Measurements from ENCODE around the gene TMPRSS11F. TPM values are rescaled to one million over a fixed set of nuclear protein-coding genes. Genes with fewer than 3 reads are reported as not detected.

The TMPRSS11F gene
- total RNA-seq, 4 donors from 2014 or later, result not detected

DNA sequence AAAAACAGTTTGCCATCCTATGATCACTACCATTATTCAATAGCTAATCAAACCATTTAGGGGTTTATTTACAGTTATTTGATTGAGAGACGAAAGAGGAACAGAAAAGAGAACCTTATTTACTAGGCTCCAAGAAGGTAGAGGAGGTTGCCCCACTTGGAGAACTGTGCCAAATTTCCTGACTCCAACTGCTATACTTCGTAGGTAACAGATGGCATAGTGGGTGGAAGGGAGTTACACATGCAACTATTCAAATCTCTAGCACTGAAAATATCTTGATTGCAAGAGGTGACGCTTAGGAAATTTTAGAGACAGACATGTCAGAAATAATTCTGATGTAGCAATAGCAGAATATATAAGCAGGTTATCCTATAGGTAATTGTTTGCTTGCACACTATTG is 38.0 kb upstream of the TMPRSS11F start:
- no peaks in the 10 kb centered on the region for H3K4me1 ChIP-seq
- H3K27ac ChIP-seq (replicated peaks in 1 of 4), result no peak overlapping the region
- intact Hi-C loops (cut with DNase I), result no loop called here
- H3K9me3 ChIP-seq, result no peaks in the 10 kb centered on the region
- peaks cover 0 to 7% (median 0%) of the 10 kb centered on the region in 4 donors for H3K27me3 ChIP-seq
- no peaks in the 10 kb centered on the region for H3K36me3 ChIP-seq
- WGBS, result 91% methylated on average over 3 of the region's 3 CpGs
- no peak for DNase-seq (ENCODE audit: extremely low spot score)
- no peak for TF ChIP-seq CTCF (IDR thresholded peaks at IDR 0.05)
- TF ChIP-seq POLR2AphosphoS5 (IDR thresholded peaks at IDR 0.05), result no peak
- no peak for TF ChIP-seq EP300 (IDR thresholded peaks at IDR 0.05)
- no peak for TF ChIP-seq POLR2A (IDR thresholded peaks at IDR 0.05; ENCODE audit: low read depth)
- no peak overlapping the region for H3K4me3 ChIP-seq

DNA sequence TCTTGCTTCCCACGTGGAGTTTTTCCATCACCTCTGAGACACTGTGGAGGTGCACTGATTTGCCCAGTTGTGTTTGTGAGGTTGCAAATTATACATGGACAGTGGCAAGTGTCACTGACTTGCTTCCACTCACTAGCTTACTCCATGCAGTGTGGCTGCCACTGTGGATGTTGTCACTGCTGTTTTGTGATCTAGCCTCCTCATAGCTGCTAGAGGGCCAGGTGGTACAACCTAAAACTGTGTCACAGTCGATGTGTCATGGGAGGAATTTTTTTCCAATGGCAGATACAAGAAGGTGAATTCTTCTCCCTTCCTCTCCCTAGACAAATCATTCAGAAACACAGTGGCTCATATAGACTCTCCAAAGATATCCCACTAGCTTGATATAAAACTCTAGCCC is 37.5 kb upstream of the TMPRSS11F start:
- WGBS, result 67% methylated on average over 2 of the region's 2 CpGs
- intact Hi-C loops (cut with DNase I), result no loop called here
- no peak overlapping the region for H3K27ac ChIP-seq (replicated peaks in 1 of 4)
- H3K4me3 ChIP-seq, result no peak overlapping the region
- TF ChIP-seq POLR2AphosphoS5 (IDR thresholded peaks at IDR 0.05) (no peak), POLR2A (IDR thresholded peaks at IDR 0.05; ENCODE audit: low read depth) (no peak), CTCF (IDR thresholded peaks at IDR 0.05) (no peak), EP300 (IDR thresholded peaks at IDR 0.05) (no peak)
- H3K36me3 ChIP-seq, result no peaks in the 10 kb centered on the region
- no peaks in the 10 kb centered on the region for H3K9me3 ChIP-seq
- H3K27me3 ChIP-seq, result peaks cover 0 to 4% (median 0%) of the 10 kb centered on the region in 4 donors
- no peaks in the 10 kb centered on the region for H3K4me1 ChIP-seq
- DNase-seq (ENCODE audit: extremely low spot score), result no peak

- Histone ChIP-seq H3K4me3 (no peak overlapping the region), H3K27ac (replicated peaks in 1 of 4) (no peak overlapping the region), H3K36me3 (no peaks in the 10 kb centered on the region), H3K4me1 (no peaks in the 10 kb centered on the region), H3K9me3 (no peaks in the 10 kb centered on the region), H3K27me3 (peaks cover 0 to 9% (median 0%) of the 10 kb centered on the region in 4 donors)
- 100% methylated on average over 1 of the region's 1 CpG for WGBS
- no peak for DNase-seq (ENCODE audit: extremely low spot score)
- TF ChIP-seq EP300 (IDR thresholded peaks at IDR 0.05) (no peak), CTCF (IDR thresholded peaks at IDR 0.05) (no peak), POLR2A (IDR thresholded peaks at IDR 0.05; ENCODE audit: low read depth) (no peak), POLR2AphosphoS5 (IDR thresholded peaks at IDR 0.05) (no peak)
- intact Hi-C loops (cut with DNase I), result no loop called here
Observed at GRCh38 chr4:68163754-68164153, 34.1 kb upstream of the TMPRSS11F start.

DNA sequence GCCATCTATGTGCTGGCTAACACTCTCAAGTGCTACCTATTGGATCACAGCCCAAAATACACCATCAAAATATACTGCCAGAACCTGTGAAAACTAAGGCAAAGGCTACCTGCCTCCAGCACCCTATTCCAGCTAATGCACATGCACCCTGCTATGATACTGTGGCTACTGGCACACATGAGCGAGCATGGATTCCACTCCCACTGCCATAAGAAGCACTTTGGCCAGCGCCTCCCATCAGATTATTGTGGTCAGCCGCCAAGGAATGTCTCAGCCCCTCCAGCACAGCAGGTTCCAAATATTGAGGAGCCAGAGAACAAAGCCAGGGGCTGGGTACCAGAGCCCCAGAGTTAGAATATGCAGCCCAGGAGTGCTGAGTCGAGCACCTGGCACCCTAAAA is 32.5 kb upstream of the TMPRSS11F start:
- no peak for DNase-seq (ENCODE audit: extremely low spot score)
- Histone ChIP-seq H3K27me3 (peaks cover 0 to 9% (median 0%) of the 10 kb centered on the region in 4 donors), H3K36me3 (no peaks in the 10 kb centered on the region), H3K4me3 (no peak overlapping the region), H3K27ac (replicated peaks in 1 of 4) (no peak overlapping the region), H3K4me1 (no peaks in the 10 kb centered on the region), H3K9me3 (no peaks in the 10 kb centered on the region)
- TF ChIP-seq POLR2AphosphoS5 (IDR thresholded peaks at IDR 0.05), result no peak
- TF ChIP-seq EP300 (IDR thresholded peaks at IDR 0.05), result no peak
- TF ChIP-seq POLR2A (IDR thresholded peaks at IDR 0.05; ENCODE audit: low read depth), result no peak
- no peak for TF ChIP-seq CTCF (IDR thresholded peaks at IDR 0.05)
- intact Hi-C loops (cut with DNase I), result no loop called here
- WGBS, result 83% methylated on average over 4 of the region's 4 CpGs

- WGBS, result 35% methylated on average over 2 of the region's 2 CpGs
- TF ChIP-seq POLR2AphosphoS5 (IDR thresholded peaks at IDR 0.05) (no peak), CTCF (IDR thresholded peaks at IDR 0.05) (no peak), EP300 (IDR thresholded peaks at IDR 0.05) (no peak), POLR2A (IDR thresholded peaks at IDR 0.05; ENCODE audit: low read depth) (no peak)
Observed at GRCh38 chr4:68152411-68152810, 22.7 kb upstream of the TMPRSS11F start.

More at GRCh38 chr4:68152411-68152810, 22.7 kb upstream of the TMPRSS11F start:
- Histone ChIP-seq H3K9me3 (peaks cover 0 to under 1% (median 0%) of the 10 kb centered on the region in 4 donors), H3K4me3 (no peak overlapping the region), H3K27me3 (no peaks in the 10 kb centered on the region), H3K36me3 (no peaks in the 10 kb centered on the region), H3K4me1 (no peaks in the 10 kb centered on the region), H3K27ac (replicated peaks in 1 of 4) (no peak overlapping the region)
- no peak for DNase-seq (ENCODE audit: extremely low spot score)
- intact Hi-C loops (cut with DNase I), result no loop called here

Measured in esophagus muscularis mucosa (tissue), 4 donors.